NCI-H1105 (cell line): ENCODE measurements around the gene FOXP1.
"Not testable (repeated sequence)": the region's sequence is repeated elsewhere in the genome, so short reads cannot be mapped to it uniquely, and the experiment has no call there.

Experiments
- DNase-seq: peaks from one replicate; lab custom pipeline; 2025; lab: John Stamatoyannopoulos, UW

The FOXP1 gene

DNA sequence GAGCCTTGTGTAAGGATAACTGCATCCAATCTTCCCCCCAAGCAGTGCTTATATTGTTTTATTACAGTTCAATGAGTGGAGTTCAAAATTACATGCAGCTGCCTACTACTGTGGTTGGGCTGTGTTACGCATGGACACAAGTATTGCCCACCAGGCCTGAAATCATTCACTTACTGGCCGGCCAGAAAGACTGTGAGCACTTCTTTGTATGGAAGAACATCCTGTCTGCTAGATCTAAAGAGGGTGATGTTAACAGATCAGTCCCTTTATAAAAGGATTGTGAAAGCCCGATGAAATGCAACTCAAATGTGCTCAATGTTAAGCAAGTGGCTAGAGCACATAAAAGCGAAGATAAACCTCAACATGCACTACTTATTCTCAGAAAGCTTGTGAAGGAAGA is 132.5 kb downstream of the FOXP1 start:
- DNase-seq = no peak

DNA sequence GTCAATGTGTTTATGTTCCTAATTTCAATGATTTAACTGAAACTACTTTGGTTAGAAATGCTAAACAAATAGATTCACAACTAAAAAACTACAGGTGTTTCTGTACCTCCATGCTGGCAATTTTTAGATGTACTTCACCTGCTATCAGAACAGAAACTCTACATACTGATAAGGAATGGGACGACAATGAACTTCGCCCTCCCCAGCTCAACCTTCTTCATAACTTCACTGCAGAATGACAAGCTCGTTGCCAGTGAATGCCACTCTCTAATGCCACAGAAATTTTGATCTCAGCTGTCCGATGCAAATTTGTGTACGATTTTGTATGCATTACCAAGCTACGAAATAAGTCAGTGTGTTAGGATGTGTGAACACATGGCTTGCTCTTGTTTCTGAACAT is 133.4 kb downstream of the FOXP1 start:
- DNase-seq = no peak

DNA sequence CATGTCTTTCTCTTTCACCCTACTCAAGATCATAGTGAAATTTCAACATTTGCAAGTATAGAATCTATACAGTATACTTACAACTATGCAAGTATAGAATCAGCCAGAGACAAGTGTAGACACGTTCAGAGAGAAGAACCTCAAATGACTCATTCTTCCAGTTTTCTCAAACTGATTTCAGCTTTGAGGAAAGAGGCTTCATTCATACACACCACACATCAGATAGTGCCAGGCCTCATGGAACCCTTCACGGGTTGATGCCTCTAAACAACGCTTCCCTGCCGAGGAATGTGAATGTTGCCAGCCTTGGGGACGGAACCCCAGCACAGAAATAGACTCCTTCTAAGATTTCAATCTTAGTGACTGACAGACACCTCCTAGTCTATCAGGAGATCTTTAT is 135.7 kb downstream of the FOXP1 start:
- no peak for DNase-seq

DNA sequence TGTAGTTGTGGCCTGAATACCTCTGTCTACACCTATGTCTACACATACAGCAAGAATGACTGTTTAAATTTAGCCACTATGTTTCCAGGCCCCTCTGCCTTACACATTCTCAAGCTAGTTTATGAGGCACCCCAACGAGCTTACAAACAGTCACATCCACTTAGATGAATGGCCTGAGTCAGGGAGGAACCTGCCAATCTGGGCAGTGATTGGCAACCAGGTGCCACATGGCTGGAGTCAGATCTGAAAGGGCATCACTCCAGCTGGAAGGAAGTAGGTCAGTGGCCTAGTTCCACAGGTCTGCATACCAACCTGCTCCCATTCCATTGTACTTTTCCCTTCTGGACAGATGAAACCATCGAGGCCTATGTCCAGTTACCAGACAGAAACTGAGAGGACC is 136.3 kb downstream of the FOXP1 start:
- no peak for DNase-seq

DNA sequence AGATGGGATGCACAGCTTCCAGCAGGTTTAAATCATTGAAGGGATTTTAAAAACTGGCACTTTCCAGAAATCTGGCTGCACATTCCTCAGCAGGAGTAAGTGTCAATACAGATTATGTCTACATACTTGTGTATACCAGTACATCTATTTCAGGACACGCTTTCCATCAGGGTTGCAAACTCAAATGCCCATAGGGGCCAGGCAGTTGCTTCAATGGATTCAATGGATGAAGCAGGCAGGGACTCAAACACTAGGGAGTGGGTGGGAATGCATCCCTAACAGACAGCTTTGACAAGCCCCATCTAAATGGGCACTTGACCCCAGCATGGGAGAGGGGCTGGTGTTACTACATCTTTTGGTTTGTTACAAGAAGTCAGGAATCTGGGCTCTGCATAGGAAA is 136.8 kb downstream of the FOXP1 start:
- DNase-seq = no peak

DNA sequence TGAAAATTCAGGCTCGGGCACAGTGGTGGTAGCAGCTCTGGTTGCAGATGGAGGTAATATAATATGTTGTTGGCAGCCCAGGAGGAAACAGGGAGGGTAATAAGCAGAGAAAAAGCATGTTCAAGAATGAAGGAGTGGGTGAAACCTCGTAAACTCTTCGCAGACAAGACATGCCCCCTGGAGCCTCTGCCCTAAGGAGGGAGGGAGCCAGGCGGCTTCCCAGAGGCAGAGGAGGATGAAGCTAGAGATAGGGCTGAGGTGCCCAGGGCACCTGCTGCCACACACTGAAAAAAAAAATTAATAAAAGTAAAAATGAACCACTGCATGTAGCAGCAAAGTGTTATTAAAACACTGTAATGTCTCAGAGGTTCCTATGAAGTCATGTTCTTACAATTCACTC is 137.3 kb downstream of the FOXP1 start:
- DNase-seq = no peak

DNA sequence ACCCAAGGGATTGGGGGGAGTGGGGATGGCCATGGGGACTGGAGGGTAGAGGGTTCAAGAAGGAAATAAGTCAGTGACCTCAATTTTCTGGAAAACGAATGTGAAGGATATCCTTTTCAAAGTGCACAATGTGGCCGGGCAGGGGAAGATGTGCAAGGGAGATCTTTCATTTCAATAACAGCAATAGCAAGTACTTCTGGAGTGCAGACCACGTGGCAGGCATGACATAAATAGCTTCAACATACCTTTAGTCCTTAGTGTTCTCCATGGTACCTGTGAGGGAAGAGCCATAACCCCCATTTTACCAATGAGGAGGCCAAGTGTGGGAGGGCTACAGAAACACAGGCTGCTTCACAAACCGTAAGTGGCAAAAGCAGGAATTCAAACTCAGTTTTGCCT is 138.7 kb downstream of the FOXP1 start:
- no peak for DNase-seq

DNA sequence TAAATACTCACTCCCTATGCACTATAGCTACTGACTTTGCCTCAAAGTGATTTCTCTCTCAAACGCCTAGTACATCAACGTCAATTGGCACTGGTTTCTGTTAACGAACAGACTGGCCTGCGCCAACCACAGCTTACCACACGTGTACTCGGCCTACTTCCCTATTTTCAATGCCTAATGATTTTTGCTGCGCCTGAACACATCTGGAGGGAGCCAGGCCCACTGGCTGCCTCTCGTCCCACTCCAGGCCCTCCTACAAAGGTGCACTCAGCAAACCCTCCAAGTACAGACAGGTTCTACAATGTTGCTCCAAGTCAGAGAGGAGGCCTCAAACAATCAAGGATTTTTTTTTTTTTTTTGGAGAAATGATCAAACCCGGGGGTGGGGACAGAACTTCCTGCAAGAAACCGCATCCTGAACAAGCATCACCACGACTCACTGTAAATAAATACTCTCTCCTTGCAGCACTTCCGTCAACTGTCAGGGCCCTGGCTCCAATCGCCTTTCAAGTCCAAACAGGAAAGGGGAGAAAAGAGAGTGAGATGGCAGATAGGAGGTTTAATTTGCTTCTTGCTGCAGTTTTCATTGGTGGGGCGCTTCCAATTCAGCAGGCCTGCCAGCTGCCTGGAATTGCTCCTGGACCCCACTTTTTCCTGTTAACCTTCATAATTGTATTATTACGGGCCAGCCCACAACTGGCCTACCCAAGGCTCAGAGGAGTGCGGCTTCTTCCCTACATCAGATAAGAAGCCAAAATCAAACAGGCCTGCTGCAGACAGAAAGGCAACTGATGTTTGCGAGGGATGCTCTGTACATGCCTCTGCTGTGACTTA is 139.3 kb downstream of the FOXP1 start:
- no peak for DNase-seq

DNA sequence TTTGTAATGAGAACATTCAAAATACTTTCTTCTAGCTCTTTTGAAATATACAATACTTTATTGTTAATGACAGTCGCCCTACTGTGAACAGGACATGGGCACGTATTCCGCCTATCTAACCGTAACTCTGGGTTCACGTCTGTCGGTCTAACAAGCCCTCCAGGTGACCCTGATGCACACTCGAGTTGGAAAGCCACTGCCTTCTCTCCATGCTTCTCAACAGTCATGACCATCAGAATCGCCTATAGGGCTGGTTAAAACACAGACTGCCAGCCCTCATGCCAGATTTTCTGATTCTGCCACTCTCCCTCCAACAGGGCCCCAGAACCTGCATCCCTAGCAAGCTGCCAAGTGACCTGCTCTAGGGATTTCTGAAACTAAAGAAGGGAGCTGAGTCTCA is 140.2 kb downstream of the FOXP1 start:
- no peak for DNase-seq

DNA sequence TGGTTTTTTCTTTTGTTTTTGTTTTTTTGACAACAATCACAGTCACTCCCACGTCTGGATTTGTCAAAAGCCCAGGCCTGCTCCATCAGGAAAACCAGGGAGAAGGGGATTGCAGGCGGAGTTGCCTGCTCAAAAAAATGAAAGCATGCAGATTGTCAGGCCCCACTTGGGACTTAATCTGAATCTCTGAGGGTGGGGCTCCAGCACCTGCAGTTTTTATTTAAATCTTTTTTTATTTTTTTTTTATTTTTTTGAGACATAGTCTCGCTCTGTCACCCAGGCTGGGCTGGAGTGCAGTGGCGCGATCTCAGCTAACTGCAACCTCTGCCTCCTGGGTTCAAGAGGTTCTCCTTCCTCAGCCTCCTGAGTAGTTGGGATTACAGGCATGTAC is 140.9 kb downstream of the FOXP1 start:
- DNase-seq = no peak

DNA sequence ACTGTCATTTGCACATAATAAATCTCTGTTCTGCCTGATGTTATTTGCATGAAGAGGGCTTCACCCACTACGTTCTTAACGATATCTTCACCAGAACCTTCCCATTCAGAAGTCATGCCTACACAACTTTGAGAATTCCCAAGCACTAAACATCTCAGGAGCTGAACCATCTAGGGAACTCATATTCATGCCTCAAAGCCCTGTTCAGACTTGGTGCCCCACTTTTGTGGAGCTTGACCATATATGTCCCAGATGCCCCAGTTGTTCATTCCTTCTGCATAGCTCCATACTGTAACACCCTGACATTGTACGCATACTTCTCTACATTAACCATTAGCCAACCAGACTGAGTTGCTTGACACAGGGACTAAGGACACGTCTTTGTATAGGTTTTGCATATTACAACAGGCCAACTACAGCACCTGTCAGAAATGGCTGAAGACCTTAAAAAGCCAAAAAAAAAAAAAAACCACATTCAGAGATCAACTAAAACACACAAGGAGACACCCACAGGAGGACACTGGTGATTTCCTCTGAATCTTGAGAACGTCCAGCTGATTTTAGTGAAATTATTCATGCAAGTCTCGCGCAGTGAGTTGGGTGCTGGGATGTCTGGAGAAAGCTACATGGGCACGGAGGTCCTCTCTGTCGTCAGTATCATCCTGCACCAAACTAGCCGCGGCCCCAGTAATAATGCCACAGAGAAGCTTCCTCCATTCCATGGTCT is 141.4 kb downstream of the FOXP1 start:
- no peak for DNase-seq

DNA sequence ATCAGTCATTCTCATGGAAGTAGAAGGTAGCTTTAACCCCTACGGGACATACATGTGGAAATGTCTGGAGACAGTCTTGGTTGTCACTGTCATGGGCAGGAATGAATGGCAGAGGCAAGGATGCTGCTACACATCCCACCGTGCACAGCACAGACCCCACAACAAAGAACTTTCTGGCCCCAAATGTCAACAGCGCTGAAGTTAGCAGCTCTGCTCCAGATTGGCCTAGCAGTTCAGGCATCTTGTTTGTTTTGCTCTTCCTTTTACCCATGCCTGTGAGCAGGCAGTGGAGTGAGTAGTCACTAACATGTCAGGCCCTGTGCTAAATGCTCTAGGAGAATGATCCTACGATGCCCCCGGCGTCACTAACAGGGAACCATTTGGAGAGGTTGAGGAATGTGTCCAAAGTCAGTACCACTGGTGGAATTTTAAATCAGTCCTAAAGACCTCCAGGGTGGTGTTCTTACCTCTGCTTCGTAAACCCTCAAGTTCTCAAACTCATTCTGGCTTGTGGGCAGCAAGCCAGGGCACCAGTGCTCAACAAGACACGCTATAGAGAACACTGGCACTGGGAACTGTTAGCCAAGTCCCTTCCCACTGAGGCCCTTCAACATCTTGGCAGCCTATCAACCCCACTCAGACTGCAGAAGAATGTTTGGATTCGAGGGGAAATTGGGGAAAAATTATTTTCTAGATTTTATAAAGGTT is 142.2 kb downstream of the FOXP1 start:
- no peak for DNase-seq

DNA sequence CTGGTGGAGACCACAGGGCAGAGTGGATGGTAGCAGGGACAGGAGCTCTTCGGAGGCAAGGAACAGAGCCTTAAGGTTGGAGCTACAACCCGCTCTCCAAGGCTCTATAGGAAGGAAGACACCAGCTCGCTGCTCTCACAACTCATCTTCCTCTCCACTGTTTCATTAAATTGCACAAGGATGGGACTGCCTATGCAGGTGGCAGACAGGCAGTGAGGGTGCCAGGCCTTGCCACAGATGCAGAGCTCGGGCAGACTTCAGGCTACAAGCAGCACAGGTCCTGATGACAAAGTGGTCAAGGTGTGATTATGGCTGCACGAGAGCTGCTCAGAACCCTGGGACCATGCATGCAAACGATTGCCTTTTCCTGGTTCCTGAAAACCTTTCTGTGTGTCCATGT is 144.6 kb downstream of the FOXP1 start:
- no peak for DNase-seq

DNA sequence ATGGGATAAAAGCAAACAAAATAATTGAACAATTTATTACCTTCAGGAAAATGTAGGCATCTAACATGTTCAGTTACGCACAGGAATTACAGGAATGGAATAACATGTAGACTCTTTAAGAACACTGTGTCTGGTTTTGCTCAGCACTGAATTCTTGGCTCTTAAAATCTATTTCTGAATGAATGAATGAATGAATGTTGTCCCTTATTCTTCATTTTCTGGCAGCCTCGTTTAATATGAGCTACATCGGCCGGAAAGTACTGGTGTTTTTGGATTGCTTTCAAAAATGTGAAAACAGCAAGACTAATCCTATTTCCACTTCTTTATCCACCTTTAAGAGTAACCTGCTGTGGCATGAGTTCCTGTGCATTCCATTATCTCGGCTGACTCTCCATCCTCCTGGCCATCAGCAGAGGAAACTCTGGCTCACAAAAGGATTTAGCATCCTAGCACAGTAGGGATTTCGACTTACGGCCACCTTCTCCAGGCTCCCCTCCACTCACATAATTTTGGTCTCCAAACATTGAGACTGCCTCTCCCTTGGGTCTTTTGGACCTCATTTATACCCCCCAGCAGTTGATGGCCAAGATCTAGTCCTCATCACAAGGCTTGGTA is 145.3 kb downstream of the FOXP1 start:
- no peak for DNase-seq

DNA sequence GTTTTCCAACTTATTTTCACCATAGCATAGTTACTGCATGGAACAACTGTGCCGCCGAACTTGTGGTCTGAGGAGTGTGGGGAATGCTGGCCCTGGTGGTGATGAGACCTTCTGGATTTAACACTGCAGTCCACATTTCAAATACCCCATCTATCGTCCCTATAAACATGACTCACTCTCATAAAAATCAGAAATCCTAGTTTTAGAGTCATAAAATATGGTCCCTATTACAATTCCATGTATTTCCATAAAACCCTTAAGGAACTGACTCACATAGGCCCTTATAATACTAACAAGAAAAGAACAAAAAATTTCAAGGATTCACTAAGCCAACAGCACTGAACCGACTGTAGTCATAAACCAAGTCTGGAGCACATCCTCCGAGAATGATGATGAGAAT is 147.2 kb downstream of the FOXP1 start:
- DNase-seq = no peak

DNA sequence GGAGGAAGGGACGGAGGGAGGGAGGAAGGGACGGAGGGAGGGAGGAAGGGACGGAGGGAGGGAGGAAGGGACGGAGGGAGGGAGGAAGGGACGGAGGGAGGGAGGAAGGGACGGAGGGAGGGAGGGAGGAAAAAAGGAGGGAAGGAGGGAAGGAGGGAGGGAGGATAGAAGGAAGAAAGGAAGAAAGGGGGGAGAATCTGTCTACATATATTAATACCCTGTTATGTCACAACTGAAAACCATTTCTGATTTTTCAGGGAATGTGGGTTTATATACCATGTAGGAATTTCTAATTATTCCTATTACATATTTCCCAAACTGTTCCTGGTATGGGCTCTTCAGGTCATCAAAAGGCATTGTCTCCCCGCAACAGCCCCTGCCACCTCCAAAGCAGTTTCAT is 147.7 kb downstream of the FOXP1 start:
- not testable (repeated sequence) for DNase-seq

DNA sequence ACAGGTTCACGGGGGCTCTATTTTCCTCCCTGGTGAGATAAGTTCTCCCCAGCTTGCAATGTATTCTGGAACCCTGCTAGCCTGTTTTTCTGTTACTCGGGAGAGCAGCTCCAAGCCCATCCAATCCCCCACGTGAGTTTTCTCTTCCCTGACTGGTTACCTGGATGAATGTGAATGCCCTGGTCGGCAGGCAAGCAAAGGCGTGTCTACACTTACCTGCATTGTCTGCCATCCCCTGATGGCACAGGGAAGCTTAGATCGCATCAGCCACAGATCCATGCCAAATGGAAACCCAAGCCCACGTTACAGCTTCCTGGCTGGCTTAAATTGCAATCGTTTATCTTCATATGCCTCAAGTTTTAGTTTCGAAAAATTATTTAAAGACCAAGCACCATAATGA is 149.9 kb downstream of the FOXP1 start:
- DNase-seq = no peak

DNA sequence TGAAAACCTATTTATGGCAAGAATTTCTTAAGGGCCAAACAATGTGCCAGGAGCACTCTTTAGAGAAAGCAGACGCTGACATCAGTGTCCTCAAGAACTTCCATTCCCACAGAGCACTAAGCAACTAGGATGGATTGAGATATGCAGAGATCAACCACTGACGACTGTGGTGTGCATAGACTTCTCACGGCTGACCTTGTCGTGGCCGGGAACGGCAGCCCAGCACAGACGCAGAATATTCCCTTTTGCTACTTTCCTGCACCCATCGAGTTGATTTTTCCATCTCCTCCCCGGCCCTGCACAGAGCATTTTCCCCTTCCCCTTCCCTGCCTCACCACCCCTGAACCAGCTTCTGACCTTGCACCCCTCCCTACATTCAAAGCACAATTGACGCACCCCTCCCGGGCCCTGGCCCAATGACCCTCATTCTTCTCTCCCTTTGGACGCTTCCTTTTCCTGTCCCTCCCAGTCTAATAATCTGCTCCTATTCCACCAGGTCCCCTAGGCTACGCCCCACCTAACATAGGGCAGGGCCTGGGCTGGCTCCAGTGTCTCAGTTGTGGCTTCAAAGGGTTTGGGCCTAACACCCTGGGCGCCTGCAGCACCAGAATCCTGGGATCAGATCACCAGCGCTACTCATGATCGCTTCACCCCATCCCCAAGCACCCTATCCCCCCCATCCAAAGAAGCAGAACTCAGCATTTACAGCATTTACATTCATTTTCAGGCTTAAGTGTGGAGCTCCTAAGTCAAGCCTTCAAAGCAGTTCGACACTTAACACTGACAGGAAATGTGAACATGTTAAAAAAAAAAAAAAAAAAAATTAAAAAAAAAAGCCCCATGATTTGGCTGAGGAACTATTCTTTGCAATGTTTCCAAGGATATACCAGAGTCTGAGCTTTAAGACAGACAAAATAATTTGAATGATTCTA is 151.2 kb downstream of the FOXP1 start:
- DNase-seq = no peak

DNA sequence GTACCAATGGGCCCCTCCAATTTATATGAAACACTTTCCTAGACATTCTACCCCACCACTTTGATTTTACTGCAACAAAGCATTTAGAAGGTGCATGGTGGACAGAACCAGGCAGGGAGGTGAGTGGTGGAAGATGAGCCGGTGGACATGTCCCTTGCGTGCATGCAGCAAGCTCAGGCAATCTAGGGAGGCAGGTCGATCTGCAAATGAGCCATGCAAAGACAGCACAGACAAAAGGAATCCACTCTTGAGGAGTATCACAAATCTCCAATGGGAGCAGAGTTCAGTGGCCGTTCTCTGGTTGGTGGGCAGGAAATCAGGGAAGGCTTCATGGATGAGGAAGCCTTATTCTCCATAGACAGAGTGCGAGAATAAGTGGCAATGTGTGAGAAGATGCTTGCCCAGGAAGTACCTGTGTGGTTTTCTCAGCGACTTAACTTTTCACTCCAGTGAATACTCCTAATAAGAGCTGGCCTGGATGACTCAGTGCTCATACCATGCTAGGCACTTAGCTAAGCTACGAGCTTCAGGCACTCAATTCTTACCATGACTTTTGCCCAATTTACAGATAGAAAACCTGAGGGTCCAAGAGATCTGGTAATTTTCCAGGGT is 152.5 kb downstream of the FOXP1 start:
- DNase-seq = no peak

DNA sequence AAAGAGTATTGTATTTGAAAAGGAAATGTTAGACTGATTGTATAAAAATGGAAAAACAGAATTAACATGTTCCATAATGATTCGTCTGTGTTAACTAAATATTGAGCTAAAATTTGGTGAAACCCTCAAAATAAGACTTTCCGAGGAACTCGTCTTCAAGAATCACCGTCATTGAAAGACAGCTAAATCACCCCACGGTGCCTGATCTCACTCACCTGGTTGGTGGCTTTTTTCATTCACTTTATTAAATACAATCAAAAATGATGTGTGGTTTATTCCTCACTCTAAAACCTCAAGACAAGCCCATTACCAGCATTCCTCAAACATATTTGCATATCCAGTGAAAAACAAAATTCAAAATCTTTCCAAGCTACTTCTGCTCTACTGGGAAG is 153.9 kb downstream of the FOXP1 start:
- no peak for DNase-seq
